GM19452 (cell line): Measurements from ENCODE around the gene GRB10.
A peak's percentile ranks its signal among the peaks of the same experiment; 100 is the strongest.

ENCODE experiments used
- ATAC-seq: cut with Tn5 transposase; IDR thresholded peaks from one replicate; pipeline ENCODE4 v1.9.1; 2021; ENCODE audit not compliant: unreplicated experiment

The GRB10 gene

GRCh38 chr7:50615519-50616080 is 167.1 kb downstream of the GRB10 start:
- ATAC-seq, result no peak

- ATAC-seq, result no peak
These were observed 167.8 kb downstream of the GRB10 start for GRCh38 chr7:50614721-50615518.

GRCh38 chr7:50613473-50613872 is 169.2 kb downstream of the GRB10 start:
- no peak for ATAC-seq

- ATAC-seq, result no peak
These were observed 170.0 kb downstream of the GRB10 start for GRCh38 chr7:50612704-50613103.

GRCh38 chr7:50610521-50611277 is 172.0 kb downstream of the GRB10 start:
- ATAC-seq, result peak; percentile 80

GRCh38 chr7:50608196-50608906 is 174.3 kb downstream of the GRB10 start:
- ATAC-seq, result no peak

- no peak for ATAC-seq
These were observed 175.1 kb downstream of the GRB10 start for GRCh38 chr7:50607524-50608125.

- no peak for ATAC-seq
These were observed 177.6 kb downstream of the GRB10 start for GRCh38 chr7:50605059-50605458.

- ATAC-seq, result no peak
These were observed 179.4 kb downstream of the GRB10 start for GRCh38 chr7:50603287-50603686.

- no peak for ATAC-seq
These were observed 183.3 kb downstream of the GRB10 start for GRCh38 chr7:50599385-50599784.

- ATAC-seq, result no peak
These were observed 184.0 kb downstream of the GRB10 start for GRCh38 chr7:50598460-50599343.

- ATAC-seq, result no peak
These were observed 186.2 kb downstream of the GRB10 start for GRCh38 chr7:50596484-50596883.

- ATAC-seq, result peak; percentile 19
These were observed 187.1 kb downstream of the GRB10 start for GRCh38 chr7:50595491-50596102.

GRCh38 chr7:50594734-50595485 is 187.8 kb downstream of the GRB10 start:
- peak; percentile 49 for ATAC-seq

GRCh38 chr7:50594136-50594535 is 188.6 kb downstream of the GRB10 start:
- ATAC-seq, result no peak

GRCh38 chr7:50592940-50593339 is 189.8 kb downstream of the GRB10 start:
- ATAC-seq, result no peak

GRCh38 chr7:50591480-50592438 is 190.9 kb downstream of the GRB10 start:
- peak; percentile 64 for ATAC-seq

- no peak for ATAC-seq
These were observed 191.6 kb downstream of the GRB10 start for GRCh38 chr7:50591098-50591479.
